Caki2 (cell line): ENCODE data around the gene ZG16. TPM values are rescaled to one million over a fixed set of nuclear protein-coding genes. Genes with fewer than 3 reads are reported as not detected.

Experiments used
- total RNA-seq: library from RNA; depleted of rRNA; stranded (reverse); fragments of >200 nt; shearing (Covaris generic); gene quantifications from 2 replicates; pipeline ENCODE4 v1.2.3, GENCODE V29; 2014; ENCODE audit warnings: low replicate concordance; rRNA removed

The ZG16 gene
- total RNA-seq, 1 experiment from 2014 or later, result not detected

Other genes starting within 250 kb of the ZG16 start
- not detected in 2 replicates for gene SPN, start 115.0 kb upstream of the ZG16 start, total RNA-seq
- 57.5 and 101 TPM in 2 replicates for gene QPRT, start 99.1 kb upstream of the ZG16 start, total RNA-seq
- not detected in 2 replicates for gene C16orf54, start 32.3 kb upstream of the ZG16 start, total RNA-seq
- 168 and 188 TPM in 2 replicates for gene KIF22, start 12.5 kb downstream of the ZG16 start, total RNA-seq
- 339 and 403 TPM in 2 replicates for gene MAZ, start 28.3 kb downstream of the ZG16 start, total RNA-seq
- not detected in 2 replicates for gene PRRT2, start 33.9 kb downstream of the ZG16 start, total RNA-seq
- gene PAGR1, start 37.9 kb downstream of the ZG16 start, total RNA-seq, result 117 and 122 TPM in 2 replicates
- 282 and 291 TPM in 2 replicates for gene MVP, start 42.2 kb downstream of the ZG16 start, total RNA-seq
- 92.6 and 130 TPM in 2 replicates for gene CDIPT, start 85.0 kb downstream of the ZG16 start, total RNA-seq
- 50.1 and 68.9 TPM in 2 replicates for gene SEZ6L2, start 121.3 kb downstream of the ZG16 start, total RNA-seq
- gene ASPHD1, start 122.2 kb downstream of the ZG16 start, total RNA-seq, result 53.6 and 71.5 TPM in 2 replicates
- gene KCTD13, start 148.0 kb downstream of the ZG16 start, total RNA-seq, result 9.8 and 29.1 TPM in 2 replicates
- 129 and 252 TPM in 2 replicates for gene TMEM219, start 183.8 kb downstream of the ZG16 start, total RNA-seq
- 57.0 and 75.8 TPM in 2 replicates for gene TAOK2, start 195.6 kb downstream of the ZG16 start, total RNA-seq
- gene HIRIP3, start 217.4 kb downstream of the ZG16 start, total RNA-seq, result 8.2 and 21.6 TPM in 2 replicates
- gene INO80E, start 218.0 kb downstream of the ZG16 start, total RNA-seq, result 131 and 229 TPM in 2 replicates
- gene DOC2A, start 232.8 kb downstream of the ZG16 start, total RNA-seq, result 1.2 and 1.7 TPM in 2 replicates
- gene C16orf92, start 244.9 kb downstream of the ZG16 start, total RNA-seq, result not detected in 2 replicates